Fibroblast of lung (primary cell): ENCODE measurements around the gene CLTB.

Source experiments
- CTCF ChIP-seq, 2 donors: IDR thresholded peaks in 1 of 2; conservative IDR thresholded peaks in 1 of 2; 1 replicate in 1 of 2; 2 replicates in 1 of 2; pipeline ENCODE4 v1.5.1; 2011 to 2012; ENCODE audit warnings: low read length in 2 of 2, control low read depth in 1 of 2, inconsistent platforms in 1 of 2, low read depth in 1 of 2, mild to moderate bottlenecking in 1 of 2
- EZH2 ChIP-seq: IDR thresholded peaks from 2 replicates; pipeline ENCODE4 v1.5.1; 2012; ENCODE audit warnings: low read length, control low read depth, mild to moderate bottlenecking; ENCODE audit errors: missing control alignments

GRCh38 chr5:176447978-176448608 lies 31.8 kb upstream of the CLTB start, which contains the start of gene FAF2:
- TF ChIP-seq CTCF (conservative IDR thresholded peaks at IDR 0.05 in 1 of 2, IDR thresholded peaks at IDR 0.05 in 1 of 2; ENCODE audit: low read depth in 1 of 2, low read length in 2 of 2) (peak; percentile 71 to 82), EZH2 (no peak)
